WTC11 (cell line): ENCODE measurements around the gene ANKEF1. TPM values are rescaled to one million over a fixed set of nuclear protein-coding genes. Genes with fewer than 3 reads are reported as not detected.

ENCODE experiments used
- ATAC-seq: fragments of 200-7000 bp; cut with Tn5 transposase; 2 replicates; pipeline ENCODE4 v1.10.0; 2021; ENCODE audit warnings: mild to moderate bottlenecking, moderate library complexity
- CTCF ChIA-PET: fragments of 300-600 bp; sonication (Branson Sonifier 250); formaldehyde crosslinking; loops from one replicate; lab custom pipeline; 2021; ENCODE audit warnings: antibody characterized with exemption; lab: Charles Lee
- POLR2A ChIA-PET: fragments of 350-600 bp; sonication (Branson Sonifier 250); formaldehyde crosslinking; loops from one replicate; lab custom pipeline; 2021; ENCODE audit warnings: antibody characterized with exemption; lab: Charles Lee
- DNase-seq: peaks from one replicate; pipeline ENCODE4 v3.0.0; 2021; ENCODE audit warnings: low spot score
- H3K27ac Mint-ChIP-seq: 2 replicates; pipeline ENCODE4 v1.8.0; 2021; ENCODE audit warnings: mixed read lengths
- H3K27me3 Mint-ChIP-seq: 2 replicates; pipeline ENCODE4 v1.8.0; 2021; ENCODE audit warnings: low read depth, mild to moderate bottlenecking, moderate library complexity, mixed read lengths
- H3K36me3 Mint-ChIP-seq: 2 replicates; pipeline ENCODE4 v1.8.0; 2021; ENCODE audit warnings: mixed read lengths
- H3K4me1 Mint-ChIP-seq: 2 replicates; pipeline ENCODE4 v1.8.0; 2022; ENCODE audit warnings: mixed read lengths
- H3K4me3 Mint-ChIP-seq: 2 replicates; pipeline ENCODE4 v1.8.0; 2021; ENCODE audit warnings: mild to moderate bottlenecking, moderate library complexity, mixed read lengths
- H3K9me3 Mint-ChIP-seq: 2 replicates; pipeline ENCODE4 v1.8.0; 2021; ENCODE audit warnings: mixed read lengths
- CDX4 ChIP-seq: fragments of 250-450 bp; sonication (Bioruptor Pico); IDR thresholded peaks from 2 replicates; pipeline ENCODE4 v1.9.0; 2021; ENCODE audit warnings: moderate library complexity, mild to moderate bottlenecking, inconsistent platforms, borderline replicate concordance
- ERG ChIP-seq: fragments of 250-450 bp; sonication (Bioruptor Pico); IDR thresholded peaks from 2 replicates; pipeline ENCODE4 v1.8.0; 2021; ENCODE audit warnings: mild to moderate bottlenecking
- FOXP1 ChIP-seq: sonication (generic); formaldehyde crosslinking; IDR thresholded peaks from 2 replicates; pipeline ENCODE4 v1.8.0; 2022; ENCODE audit warnings: missing genetic modification reagents, mild to moderate bottlenecking, moderate library complexity, borderline replicate concordance
- GABPB1 ChIP-seq: sonication (generic); formaldehyde crosslinking; IDR thresholded peaks from 2 replicates; pipeline ENCODE4 v1.8.1; 2023; ENCODE audit warnings: mild to moderate bottlenecking, missing genetic modification reagents
- IRF2 ChIP-seq: sonication (generic); formaldehyde crosslinking; IDR thresholded peaks from 2 replicates; pipeline ENCODE4 v1.8.0; 2022; ENCODE audit warnings: low read depth, missing genetic modification reagents, borderline replicate concordance
- MXD4 ChIP-seq: fragments of 250-450 bp; sonication (Bioruptor Pico); IDR thresholded peaks from 2 replicates; pipeline ENCODE4 v1.8.0; 2021; ENCODE audit warnings: mild to moderate bottlenecking, moderate library complexity, borderline replicate concordance
- MYBL2 ChIP-seq: sonication (generic); formaldehyde crosslinking; IDR thresholded peaks from 2 replicates; pipeline ENCODE4 v1.8.1; 2023; ENCODE audit warnings: mild to moderate bottlenecking, moderate library complexity, missing genetic modification reagents
- NFATC4 ChIP-seq: fragments of 250-450 bp; sonication (Bioruptor Pico); IDR thresholded peaks from 2 replicates; pipeline ENCODE4 v1.9.0; 2021; ENCODE audit warnings: mild to moderate bottlenecking
- RELA ChIP-seq: sonication (generic); formaldehyde crosslinking; IDR thresholded peaks from 2 replicates; pipeline ENCODE4 v1.8.1; 2022; ENCODE audit warnings: missing genetic modification reagents, mild to moderate bottlenecking, borderline replicate concordance
- TEAD1 ChIP-seq: sonication (generic); formaldehyde crosslinking; IDR thresholded peaks from 2 replicates; pipeline ENCODE4 v1.8.0; 2022; ENCODE audit warnings: mild to moderate bottlenecking, missing genetic modification reagents
- ZNF138 ChIP-seq: sonication (generic); formaldehyde crosslinking; conservative IDR thresholded peaks from 2 replicates; pipeline ENCODE4 v1.8.1; 2022; ENCODE audit warnings: mild to moderate bottlenecking, moderate library complexity, missing genetic modification reagents
- ZNF219 ChIP-seq: sonication (generic); formaldehyde crosslinking; IDR thresholded peaks from 2 replicates; pipeline ENCODE4 v1.8.0; 2023; ENCODE audit warnings: missing genetic modification reagents, mild to moderate bottlenecking, borderline replicate concordance
- ZNF232 ChIP-seq: sonication (generic); formaldehyde crosslinking; IDR thresholded peaks from 2 replicates; pipeline ENCODE4 v1.8.0; 2022; ENCODE audit warnings: mild to moderate bottlenecking, missing genetic modification reagents
- ZNF263 ChIP-seq: sonication (generic); formaldehyde crosslinking; IDR thresholded peaks from 2 replicates; pipeline ENCODE4 v1.8.1; 2022; ENCODE audit warnings: low read depth, mild to moderate bottlenecking, moderate library complexity, missing genetic modification reagents
- ZNF416 ChIP-seq: fragments of 250-450 bp; sonication (Bioruptor Pico); IDR thresholded peaks from 2 replicates; pipeline ENCODE4 v1.9.0; 2021; ENCODE audit warnings: mild to moderate bottlenecking, inconsistent platforms
- ZNF423 ChIP-seq: fragments of 250-450 bp; sonication (Bioruptor Pico); IDR thresholded peaks from 2 replicates; pipeline ENCODE4 v2.1.2; 2022; ENCODE audit warnings: mild to moderate bottlenecking, moderate library complexity
- ZSCAN18 ChIP-seq: fragments of 250-450 bp; sonication (Bioruptor Pico); IDR thresholded peaks from 2 replicates; pipeline ENCODE4 v2.1.2; 2022; ENCODE audit warnings: mild to moderate bottlenecking, moderate library complexity
- total RNA-seq: library from RNA; stranded (reverse); gene quantifications from 3 replicates; pipeline ENCODE4 v1.2.3, GENCODE V29; 2021
- TF ChIP-seq, protein P1 (sequence below): sonication (generic); formaldehyde crosslinking; IDR thresholded peaks from 2 replicates; pipeline ENCODE4 v1.8.1; 2022; ENCODE audit warnings: missing genetic modification reagents, borderline replicate concordance
- TF ChIP-seq, protein P2 (sequence below): sonication (generic); formaldehyde crosslinking; IDR thresholded peaks from 2 replicates; pipeline ENCODE4 v1.8.1; 2022; ENCODE audit warnings: mild to moderate bottlenecking, moderate library complexity, missing genetic modification reagents
- TF ChIP-seq, protein P3 (sequence below): fragments of 250-450 bp; sonication (Bioruptor Pico); IDR thresholded peaks from 2 replicates; pipeline ENCODE4 v1.9.0; 2021; ENCODE audit warnings: mild to moderate bottlenecking

ANKEF1 gene
- total RNA-seq, 1 experiment from 2014 or later = 7.1 TPM

GRCh38 chr20:10060226-10060625 lies 25.4 kb downstream of the ANKEF1 start (continued):
- TF ChIP-seq, protein P1, sequence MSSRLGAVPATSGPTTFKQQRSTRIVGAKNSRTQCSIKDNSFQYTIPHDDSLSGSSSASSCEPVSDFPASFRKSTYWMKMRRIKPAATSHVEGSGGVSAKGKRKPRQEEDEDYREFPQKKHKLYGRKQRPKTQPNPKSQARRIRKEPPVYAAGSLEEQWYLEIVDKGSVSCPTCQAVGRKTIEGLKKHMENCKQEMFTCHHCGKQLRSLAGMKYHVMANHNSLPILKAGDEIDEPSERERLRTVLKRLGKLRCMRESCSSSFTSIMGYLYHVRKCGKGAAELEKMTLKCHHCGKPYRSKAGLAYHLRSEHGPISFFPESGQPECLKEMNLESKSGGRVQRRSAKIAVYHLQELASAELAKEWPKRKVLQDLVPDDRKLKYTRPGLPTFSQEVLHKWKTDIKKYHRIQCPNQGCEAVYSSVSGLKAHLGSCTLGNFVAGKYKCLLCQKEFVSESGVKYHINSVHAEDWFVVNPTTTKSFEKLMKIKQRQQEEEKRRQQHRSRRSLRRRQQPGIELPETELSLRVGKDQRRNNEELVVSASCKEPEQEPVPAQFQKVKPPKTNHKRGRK = no peak
- TF ChIP-seq TEAD1 (CRISPR knock-in tag) = no peak
- TF ChIP-seq, protein P2, sequence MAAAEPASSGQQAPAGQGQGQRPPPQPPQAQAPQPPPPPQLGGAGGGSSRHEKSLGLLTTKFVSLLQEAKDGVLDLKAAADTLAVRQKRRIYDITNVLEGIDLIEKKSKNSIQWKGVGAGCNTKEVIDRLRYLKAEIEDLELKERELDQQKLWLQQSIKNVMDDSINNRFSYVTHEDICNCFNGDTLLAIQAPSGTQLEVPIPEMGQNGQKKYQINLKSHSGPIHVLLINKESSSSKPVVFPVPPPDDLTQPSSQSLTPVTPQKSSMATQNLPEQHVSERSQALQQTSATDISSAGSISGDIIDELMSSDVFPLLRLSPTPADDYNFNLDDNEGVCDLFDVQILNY (CRISPR knock-in tag) = no peak

DNA sequence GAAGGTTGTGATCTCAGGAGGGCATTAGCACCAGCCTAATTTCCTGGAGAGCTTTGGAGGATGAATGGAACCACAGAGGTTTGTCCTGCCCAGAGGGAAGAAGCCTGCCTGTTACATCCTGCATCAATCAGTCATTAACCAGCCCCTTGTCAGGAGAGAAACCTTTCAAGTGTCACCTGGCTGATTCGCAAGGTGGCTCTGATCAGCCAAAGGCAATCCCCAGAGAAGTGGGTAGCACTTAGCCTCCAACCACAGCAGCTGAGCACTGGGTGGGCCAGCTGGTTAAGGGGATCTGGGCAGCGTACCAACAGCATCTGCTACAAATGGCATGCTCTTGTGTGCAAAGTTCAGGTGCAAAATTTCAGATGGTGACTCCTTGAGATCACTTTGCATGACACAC lies 26.9 kb downstream of the ANKEF1 start:
- ChIA-PET CTCF (no interaction called here), POLR2A (no interaction called here)
- ATAC-seq (no peak; the same call in 1 of the 2 replicates), DNase-seq (no peak)
- H3K9me3 Mint-ChIP-seq = no peaks in the 10 kb centered on the region
- peaks cover 5% of the 10 kb centered on the region for H3K36me3 Mint-ChIP-seq
- H3K4me3 Mint-ChIP-seq = no peak overlapping the region
- H3K27ac Mint-ChIP-seq = no peak overlapping the region
- H3K27me3 Mint-ChIP-seq = no peaks in the 10 kb centered on the region
- H3K4me1 Mint-ChIP-seq = peaks cover 15% of the 10 kb centered on the region
- no peak for TF ChIP-seq MXD4 (CRISPR knock-in tag)
- TF ChIP-seq NFATC4 (CRISPR knock-in tag) = no peak
- TF ChIP-seq CDX4 = no peak
- TF ChIP-seq ERG = no peak
- no peak for TF ChIP-seq ZNF263 (CRISPR knock-in tag)
- TF ChIP-seq ZSCAN18 (CRISPR knock-in tag) = no peak
- TF ChIP-seq, protein P3, sequence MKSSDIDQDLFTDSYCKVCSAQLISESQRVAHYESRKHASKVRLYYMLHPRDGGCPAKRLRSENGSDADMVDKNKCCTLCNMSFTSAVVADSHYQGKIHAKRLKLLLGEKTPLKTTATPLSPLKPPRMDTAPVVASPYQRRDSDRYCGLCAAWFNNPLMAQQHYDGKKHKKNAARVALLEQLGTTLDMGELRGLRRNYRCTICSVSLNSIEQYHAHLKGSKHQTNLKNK (CRISPR knock-in tag) = no peak
- TF ChIP-seq ZNF232 = no peak
- no peak for TF ChIP-seq IRF2
- TF ChIP-seq ZNF416 = no peak
- no peak for TF ChIP-seq ZNF219 (CRISPR knock-in tag)
- no peak for TF ChIP-seq MYBL2 (CRISPR knock-in tag)
- TF ChIP-seq GABPB1 (CRISPR knock-in tag) = no peak
- TF ChIP-seq FOXP1 (CRISPR knock-in tag) = no peak
- TF ChIP-seq RELA (CRISPR knock-in tag) = no peak
- TF ChIP-seq, protein P2 (CRISPR knock-in tag) = no peak

DNA sequence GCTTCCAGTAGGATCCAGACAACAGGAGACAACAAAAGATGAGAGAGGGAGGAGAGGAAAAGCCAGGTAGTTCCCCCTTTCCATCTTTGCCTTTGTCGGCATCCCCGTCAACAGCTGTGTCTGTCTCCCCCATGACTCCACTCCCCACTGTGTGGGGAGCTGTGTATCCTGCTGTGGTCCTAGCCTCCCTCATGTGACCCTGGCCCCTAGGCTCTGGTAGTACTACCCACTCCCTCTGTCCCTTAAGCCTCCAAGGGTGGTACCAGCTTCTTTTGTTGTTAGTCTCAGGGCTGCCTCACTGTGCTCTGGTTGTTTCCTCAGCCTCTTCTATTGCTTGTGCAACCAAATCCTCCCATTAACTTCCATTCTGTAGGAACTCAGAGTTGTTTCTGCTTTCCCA lies 28.7 kb downstream of the ANKEF1 start:
- H3K9me3 Mint-ChIP-seq = peaks cover 4% of the 10 kb centered on the region; the same call in 1 of the 2 replicates
- ChIA-PET POLR2A (no interaction called here), CTCF (interaction anchor here (1.0 to 1.2 kb wide), 2 partner anchors 13 to 15 kb away, joined by 3 read pairs; no protein-coding TSS in a partner anchor)
- no peak overlapping the region for H3K4me3 Mint-ChIP-seq
- peaks cover 15% of the 10 kb centered on the region for H3K4me1 Mint-ChIP-seq
- no peak for ATAC-seq
- DNase-seq = no peak
- H3K27me3 Mint-ChIP-seq = no peaks in the 10 kb centered on the region
- H3K36me3 Mint-ChIP-seq = no peaks in the 10 kb centered on the region
- no peak overlapping the region for H3K27ac Mint-ChIP-seq
- TF ChIP-seq ZNF423 (CRISPR knock-in tag) = peak; percentile 81
- TF ChIP-seq ZNF138 (CRISPR knock-in tag) = no peak
- no peak for TF ChIP-seq ZNF232
